HG03469 (cell line): ENCODE results near the gene SUFU.

Source experiments
- ATAC-seq: cut with Tn5 transposase; IDR thresholded peaks from one replicate; pipeline ENCODE4 v1.9.1; 2021; ENCODE audit warnings: mild to moderate bottlenecking, moderate library complexity, moderate number of reproducible peaks; ENCODE audit not compliant: unreplicated experiment

The SUFU gene

DNA sequence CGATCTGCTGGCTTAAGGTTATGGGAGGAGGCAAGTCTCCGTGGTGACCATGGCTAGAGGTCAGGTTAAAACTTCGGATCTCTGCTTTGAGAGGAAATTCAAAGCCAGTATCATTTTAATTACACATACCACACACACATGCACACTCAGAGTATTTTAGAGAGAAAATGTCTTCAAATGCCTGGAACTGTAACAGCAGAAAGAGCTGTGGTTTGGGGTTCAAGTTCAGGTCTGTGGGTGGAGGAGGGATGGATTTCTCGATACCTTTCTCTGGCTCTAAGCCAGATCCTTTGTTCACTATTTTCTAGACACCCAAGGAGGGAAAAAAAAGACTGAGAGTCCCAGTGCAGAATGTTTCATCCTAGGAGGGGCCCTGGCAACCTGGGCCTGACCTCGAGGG lies 177.9 kb downstream of the SUFU start:
- ATAC-seq = no peak

DNA sequence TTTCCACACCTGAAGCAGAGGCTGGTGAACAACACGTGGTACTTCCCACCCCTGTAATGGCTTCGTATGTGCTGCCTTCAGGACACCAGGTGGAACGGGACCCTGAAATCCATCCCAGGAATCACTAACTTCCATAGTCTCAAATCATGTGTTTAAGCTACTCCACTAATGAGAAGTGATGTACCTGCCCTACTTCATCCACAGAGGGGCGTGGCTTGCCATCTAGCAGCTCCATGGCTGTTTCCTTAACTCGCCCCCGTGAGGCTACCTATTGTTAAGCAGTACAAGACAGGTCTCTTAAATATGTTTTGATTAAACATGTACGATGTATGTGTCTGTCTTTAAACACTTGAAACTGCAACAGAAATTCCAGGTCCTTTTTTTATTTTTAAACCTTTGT lies 178.6 kb downstream of the SUFU start:
- ATAC-seq = no peak

DNA sequence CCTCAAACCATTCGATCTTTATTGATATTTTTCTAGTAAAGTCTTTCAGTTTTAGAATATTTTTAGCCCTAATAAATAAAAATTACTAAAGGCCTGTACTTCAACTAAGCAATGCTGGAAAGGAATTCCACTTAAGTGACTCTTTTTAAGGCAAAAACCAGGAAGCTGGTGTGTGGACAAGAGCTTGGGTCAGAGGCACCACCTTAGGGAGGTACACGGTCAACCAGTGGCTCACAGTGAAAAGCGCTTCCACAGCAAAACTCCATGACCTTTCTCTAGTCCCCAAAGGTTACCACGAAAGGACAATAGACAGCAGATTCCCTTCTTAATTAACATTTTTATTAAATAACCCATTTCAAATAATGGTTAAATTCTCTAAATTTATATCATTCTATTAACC lies 179.2 kb downstream of the SUFU start:
- ATAC-seq = no peak
